K562 (cell line): ENCODE data around the gene AMOTL1. TPM values are rescaled to one million over a fixed set of nuclear protein-coding genes. Genes with fewer than 3 reads are reported as not detected.

ENCODE experiments used
- HDAC1 ChIP-seq, 2 experiments: fragments of 450-650 bp; IDR thresholded peaks; 2 replicates each; pipeline ENCODE4 v1.6.1; 2016 to 2017; ENCODE audit warnings: inconsistent platforms in 1 of 2, mild to moderate bottlenecking in 1 of 2, moderate library complexity in 1 of 2
- NELFE ChIP-seq: IDR thresholded peaks from 2 replicates; pipeline ENCODE4 v1.6.1; 2011; ENCODE audit warnings: mild to moderate bottlenecking; ENCODE audit not compliant: insufficient read depth, insufficient read length
- RUNX1 ChIP-seq: sonication (generic); IDR thresholded peaks from 2 replicates; pipeline ENCODE4 v1.6.1; 2016; ENCODE audit warnings: antibody characterized with exemption, low read depth
- XRCC3 ChIP-seq: fragments of 450-650 bp; IDR thresholded peaks from 2 replicates; pipeline ENCODE4 v1.6.1; 2017; ENCODE audit warnings: mild to moderate bottlenecking, moderate library complexity
- ZC3H11A ChIP-seq: IDR thresholded peaks from 2 replicates; pipeline ENCODE4 v1.6.1; 2012; ENCODE audit warnings: low read depth, low read length, improper control_type of control experiment
- polyA plus RNA-seq, 8 experiments: library from polyadenylated mRNA; depleted of rRNA in 4 of 8; stranded (reverse) in 5 of 8; unstranded in 3 of 8; fragments of >200 nt; fragmentation: Nextera tagmentation in 2 of 8; fragmentation: Illumina TruSeq in 1 of 8; extraction: Ambion mirVana in 2 of 8; extraction: Trizol in 1 of 8; gene quantifications; 2 replicates each; pipeline versions ENCODE4 v1.2.1 to v1.2.3, GENCODE V29; 2011 to 2014; ENCODE audit warnings: inconsistent platforms in 1 of 8, missing spikeins in 1 of 8
- total RNA-seq, 7 experiments: library from RNA; depleted of rRNA in 6 of 7; stranded (reverse); fragments of >200 nt in 6 of 7; fragmentation: Illumina TruSeq in 2 of 7; extraction: Trizol in 2 of 7; gene quantifications; 2 replicates each; pipeline versions ENCODE4 v1.2.1 to v1.2.3, GENCODE V29; 2011 to 2021; ENCODE audit warnings: low replicate concordance in 1 of 7
- TF ChIP-seq, protein P1 (sequence below): fragments of 200-400 bp; formaldehyde crosslinking; IDR thresholded peaks from 2 replicates; pipeline ENCODE4 v1.6.1; 2017; ENCODE audit warnings: mild to moderate bottlenecking, low read depth, low read length, moderate library complexity
- TF ChIP-seq, protein P2 (sequence below): sonication (generic); IDR thresholded peaks from 2 replicates; pipeline ENCODE4 v1.6.1; 2016
- TF ChIP-seq, protein P3 (sequence below), 2 experiments: fragments of 450-650 bp; IDR thresholded peaks; 2 replicates each; pipeline ENCODE4 v1.6.1; 2016; ENCODE audit warnings: mild to moderate bottlenecking in 2 of 2, borderline replicate concordance in 1 of 2, low read depth in 1 of 2, moderate library complexity in 1 of 2

Gene AMOTL1
- total and polyA plus RNA-seq, 9 of the 15 experiments (the other 6 are each of a cell fraction or from before 2014, with no cell fraction given), result 4.0 to 35.4 (median 14.0) TPM

DNA sequence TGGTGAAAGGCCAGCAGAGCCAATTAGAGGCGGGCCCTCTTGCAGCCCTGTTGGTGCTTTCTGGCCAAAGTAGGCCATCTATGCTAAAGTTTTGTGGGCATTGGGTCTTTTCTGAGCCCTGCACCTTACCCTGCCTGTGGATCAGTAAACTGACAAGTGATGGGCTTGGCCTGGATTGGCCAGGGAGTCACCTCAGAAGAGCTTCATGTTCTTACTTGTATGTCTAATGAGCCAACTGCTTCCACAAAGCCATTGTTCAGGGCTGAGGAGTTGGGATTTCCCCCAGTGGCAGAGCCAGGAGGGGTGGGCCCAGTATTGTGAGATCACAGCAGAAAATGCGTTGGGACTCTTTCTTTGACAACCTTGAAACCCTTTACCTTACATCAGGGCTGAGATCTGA, 114.8 kb downstream of the AMOTL1 start (continued):
- TF ChIP-seq, protein P1, sequence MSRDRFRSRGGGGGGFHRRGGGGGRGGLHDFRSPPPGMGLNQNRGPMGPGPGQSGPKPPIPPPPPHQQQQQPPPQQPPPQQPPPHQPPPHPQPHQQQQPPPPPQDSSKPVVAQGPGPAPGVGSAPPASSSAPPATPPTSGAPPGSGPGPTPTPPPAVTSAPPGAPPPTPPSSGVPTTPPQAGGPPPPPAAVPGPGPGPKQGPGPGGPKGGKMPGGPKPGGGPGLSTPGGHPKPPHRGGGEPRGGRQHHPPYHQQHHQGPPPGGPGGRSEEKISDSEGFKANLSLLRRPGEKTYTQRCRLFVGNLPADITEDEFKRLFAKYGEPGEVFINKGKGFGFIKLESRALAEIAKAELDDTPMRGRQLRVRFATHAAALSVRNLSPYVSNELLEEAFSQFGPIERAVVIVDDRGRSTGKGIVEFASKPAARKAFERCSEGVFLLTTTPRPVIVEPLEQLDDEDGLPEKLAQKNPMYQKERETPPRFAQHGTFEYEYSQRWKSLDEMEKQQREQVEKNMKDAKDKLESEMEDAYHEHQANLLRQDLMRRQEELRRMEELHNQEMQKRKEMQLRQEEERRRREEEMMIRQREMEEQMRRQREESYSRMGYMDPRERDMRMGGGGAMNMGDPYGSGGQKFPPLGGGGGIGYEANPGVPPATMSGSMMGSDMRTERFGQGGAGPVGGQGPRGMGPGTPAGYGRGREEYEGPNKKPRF, result no peak
- TF ChIP-seq, protein P2, sequence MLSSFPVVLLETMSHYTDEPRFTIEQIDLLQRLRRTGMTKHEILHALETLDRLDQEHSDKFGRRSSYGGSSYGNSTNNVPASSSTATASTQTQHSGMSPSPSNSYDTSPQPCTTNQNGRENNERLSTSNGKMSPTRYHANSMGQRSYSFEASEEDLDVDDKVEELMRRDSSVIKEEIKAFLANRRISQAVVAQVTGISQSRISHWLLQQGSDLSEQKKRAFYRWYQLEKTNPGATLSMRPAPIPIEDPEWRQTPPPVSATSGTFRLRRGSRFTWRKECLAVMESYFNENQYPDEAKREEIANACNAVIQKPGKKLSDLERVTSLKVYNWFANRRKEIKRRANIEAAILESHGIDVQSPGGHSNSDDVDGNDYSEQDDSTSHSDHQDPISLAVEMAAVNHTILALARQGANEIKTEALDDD, result no peak
- TF ChIP-seq XRCC3 (no peak), HDAC1 (IDR thresholded peaks at IDR 0.05) (no peak), NELFE (no peak), ZC3H11A (no peak), RUNX1 (no peak)
- TF ChIP-seq, protein P3, sequence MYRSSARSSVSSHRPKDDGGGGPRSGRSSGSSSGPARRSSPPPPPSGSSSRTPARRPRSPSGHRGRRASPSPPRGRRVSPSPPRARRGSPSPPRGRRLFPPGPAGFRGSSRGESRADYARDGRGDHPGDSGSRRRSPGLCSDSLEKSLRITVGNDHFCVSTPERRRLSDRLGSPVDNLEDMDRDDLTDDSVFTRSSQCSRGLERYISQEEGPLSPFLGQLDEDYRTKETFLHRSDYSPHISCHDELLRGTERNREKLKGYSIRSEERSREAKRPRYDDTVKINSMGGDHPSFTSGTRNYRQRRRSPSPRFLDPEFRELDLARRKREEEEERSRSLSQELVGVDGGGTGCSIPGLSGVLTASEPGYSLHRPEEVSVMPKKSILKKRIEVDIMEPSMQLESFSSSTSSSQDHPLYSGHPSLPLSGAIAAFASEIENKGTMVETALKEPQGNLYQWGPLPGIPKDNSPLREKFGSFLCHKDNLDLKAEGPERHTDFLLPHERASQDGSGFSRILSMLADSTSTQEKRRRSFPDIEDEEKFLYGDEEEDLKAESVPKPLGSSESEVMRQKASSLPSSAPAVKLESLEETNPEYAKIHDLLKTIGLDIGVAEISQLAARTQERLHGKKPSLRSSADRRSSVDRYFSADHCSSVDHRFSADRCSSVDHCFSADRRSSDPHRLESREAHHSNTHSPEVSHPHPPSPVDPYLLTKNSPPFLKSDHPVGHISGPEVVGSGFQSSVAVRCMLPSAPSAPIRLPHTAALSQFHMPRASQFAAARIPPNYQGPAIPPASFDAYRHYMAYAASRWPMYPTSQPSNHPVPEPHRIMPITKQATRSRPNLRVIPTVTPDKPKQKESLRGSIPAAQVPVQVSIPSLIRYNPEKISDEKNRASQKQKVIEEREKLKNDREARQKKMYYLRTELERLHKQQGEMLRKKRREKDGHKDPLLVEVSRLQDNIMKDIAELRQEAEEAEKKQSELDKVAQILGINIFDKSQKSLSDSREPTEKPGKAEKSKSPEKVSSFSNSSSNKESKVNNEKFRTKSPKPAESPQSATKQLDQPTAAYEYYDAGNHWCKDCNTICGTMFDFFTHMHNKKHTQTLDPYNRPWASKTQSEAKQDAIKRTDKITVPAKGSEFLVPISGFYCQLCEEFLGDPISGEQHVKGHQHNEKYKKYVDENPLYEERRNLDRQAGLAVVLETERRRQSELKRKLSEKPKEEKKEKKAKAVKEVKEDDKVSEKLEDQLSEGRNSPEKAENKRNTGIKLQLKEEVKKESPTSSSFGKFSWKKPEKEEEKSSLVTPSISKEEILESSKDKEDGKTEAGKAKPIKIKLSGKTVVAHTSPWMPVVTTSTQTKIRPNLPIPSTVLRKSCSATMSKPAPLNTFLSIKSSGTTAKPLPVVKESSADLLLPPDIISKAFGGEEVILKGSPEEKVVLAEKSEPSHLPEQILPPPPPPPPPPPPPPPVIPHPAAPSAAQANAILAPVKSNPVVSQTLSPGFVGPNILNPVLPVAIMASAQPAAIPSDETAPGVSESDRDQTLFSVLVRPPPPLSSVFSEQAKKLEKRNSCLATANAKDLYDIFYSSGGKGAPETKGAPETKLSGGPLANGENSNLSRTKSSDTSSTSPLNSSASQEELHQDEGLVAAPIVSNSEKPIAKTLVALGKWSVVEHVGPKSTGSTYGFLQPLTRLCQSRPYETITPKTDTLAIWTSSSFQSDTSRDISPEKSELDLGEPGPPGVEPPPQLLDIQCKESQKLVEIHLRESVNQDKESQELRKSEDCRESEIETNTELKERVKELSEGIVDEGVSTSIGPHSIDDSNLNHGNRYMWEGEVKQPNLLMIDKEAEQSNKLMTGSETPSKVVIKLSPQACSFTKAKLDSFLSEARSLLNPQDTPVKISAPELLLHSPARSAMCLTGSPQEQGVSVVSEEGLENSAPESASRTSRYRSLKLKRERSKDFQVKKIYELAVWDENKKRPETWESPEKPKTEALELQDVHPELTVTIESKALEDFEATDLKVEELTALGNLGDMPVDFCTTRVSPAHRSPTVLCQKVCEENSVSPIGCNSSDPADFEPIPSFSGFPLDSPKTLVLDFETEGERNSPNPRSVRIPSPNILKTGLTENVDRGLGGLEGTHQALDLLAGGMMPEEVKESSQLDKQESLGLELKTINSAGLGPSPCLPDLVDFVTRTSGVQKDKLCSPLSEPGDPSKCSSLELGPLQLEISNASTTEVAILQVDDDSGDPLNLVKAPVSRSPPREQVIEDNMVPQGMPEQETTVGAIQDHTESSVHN (IDR thresholded peaks at IDR 0.05; ENCODE audit: borderline replicate concordance in 1 of 2, low read depth in 1 of 2), result no peak
- TF ChIP-seq, all 486 proteins: peak for 0
